Neuronal stem cell (in vitro differentiated cells): ENCODE measurements around the gene CCDC137.
"Not testable (repeated sequence)": the region's sequence is repeated elsewhere in the genome, so short reads cannot be mapped to it uniquely, and the experiment has no call there.

Experiments used
- DNase-seq: peaks from one replicate; pipeline ENCODE4 v3.0.0-alpha.2; 2013; ENCODE audit warnings: low spot score
- H2AFZ ChIP-seq: one replicate; pipeline ENCODE4 v1.6.1; 2013; ENCODE audit warnings: mild to moderate bottlenecking, low read length, inconsistent platforms
- H2AK5ac ChIP-seq: 2 replicates; pipeline ENCODE4 v1.6.1; 2013; ENCODE audit warnings: low read depth, mild to moderate bottlenecking, inconsistent platforms, low read length, moderate library complexity, mixed read lengths
- H2BK120ac ChIP-seq: 2 replicates; pipeline ENCODE4 v1.6.1; 2013; ENCODE audit warnings: low read depth, mild to moderate bottlenecking, inconsistent platforms, low read length, moderate library complexity, mixed read lengths
- H2BK12ac ChIP-seq: one replicate; pipeline ENCODE4 v1.6.1; 2013; ENCODE audit warnings: low read length, inconsistent platforms
- H2BK15ac ChIP-seq: 2 replicates; pipeline ENCODE4 v1.6.1; 2013; ENCODE audit warnings: mild to moderate bottlenecking, low read length, inconsistent platforms, mixed read lengths
- H2BK5ac ChIP-seq: one replicate; pipeline ENCODE4 v1.6.1; 2013; ENCODE audit warnings: inconsistent platforms, mild to moderate bottlenecking, low read length, moderate library complexity
- H3K14ac ChIP-seq: one replicate; pipeline ENCODE4 v1.6.1; 2013; ENCODE audit warnings: low read length, inconsistent platforms
- H3K18ac ChIP-seq: 2 replicates; pipeline ENCODE4 v1.6.1; 2013; ENCODE audit warnings: low read length, inconsistent platforms
- H3K23ac ChIP-seq: 2 replicates; pipeline ENCODE4 v1.6.1; 2013; ENCODE audit warnings: low read depth, mild to moderate bottlenecking, mixed read lengths, low read length, inconsistent platforms; ENCODE audit not compliant: poor library complexity
- H3K27ac ChIP-seq: replicated peaks from 3 replicates; pipeline ENCODE4 v1.5.1; 2013; ENCODE audit warnings: low read length, inconsistent platforms
- H3K27me3 ChIP-seq, 3 experiments: 2 replicates each; pipeline ENCODE4 v1.6.1; 2013; ENCODE audit warnings: low read length in 3 of 3, mild to moderate bottlenecking in 2 of 3, inconsistent platforms in 1 of 3, low read depth in 1 of 3, mixed read lengths in 1 of 3, moderate library complexity in 1 of 3; ENCODE audit not compliant: control insufficient read depth in 3 of 3, insufficient read depth in 3 of 3
- H3K36me3 ChIP-seq, 2 donors: replicated peaks in 1 of 2; 2 replicates each; pipeline ENCODE4 v1.6.1; 2013; ENCODE audit warnings: low read length in 2 of 2; ENCODE audit not compliant: control insufficient read depth in 2 of 2, insufficient read depth in 2 of 2
- H3K4ac ChIP-seq: 2 replicates; pipeline ENCODE4 v1.6.1; 2013; ENCODE audit warnings: inconsistent platforms, mild to moderate bottlenecking, low read length, moderate library complexity
- H3K4me1 ChIP-seq, 2 donors: 1 replicate in 1 of 2; 2 replicates in 1 of 2; pipeline ENCODE4 v1.6.1; 2013; ENCODE audit warnings: low read length in 2 of 2, low read depth in 1 of 2; ENCODE audit not compliant: control insufficient read depth in 2 of 2, insufficient read depth in 1 of 2
- H3K4me2 ChIP-seq: one replicate; pipeline ENCODE4 v1.6.1; 2013; ENCODE audit warnings: mild to moderate bottlenecking, low read length, inconsistent platforms; ENCODE audit not compliant: insufficient read depth, poor library complexity, severe bottlenecking
- H3K4me3 ChIP-seq, 2 donors: 2 replicates each; pipeline ENCODE4 v1.5.1; 2013; ENCODE audit warnings: low read length in 2 of 2, mild to moderate bottlenecking in 2 of 2, inconsistent platforms in 1 of 2, moderate library complexity in 1 of 2
- H3K79me1 ChIP-seq: one replicate; pipeline ENCODE4 v1.6.1; 2013; ENCODE audit warnings: low read depth, mild to moderate bottlenecking, inconsistent platforms, low read length, moderate library complexity
- H3K9ac ChIP-seq: one replicate; pipeline ENCODE4 v1.6.1; 2013; ENCODE audit warnings: mild to moderate bottlenecking, low read depth, low read length, inconsistent platforms; ENCODE audit not compliant: poor library complexity
- H3K9me3 ChIP-seq, 2 donors: replicated peaks in 1 of 2; 2 replicates each; pipeline versions ENCODE3 to v1.6.1; 2013; ENCODE audit warnings: low read length in 2 of 2, mild to moderate bottlenecking in 2 of 2, inconsistent platforms in 1 of 2, low read depth in 1 of 2, mixed read lengths in 1 of 2, moderate library complexity in 1 of 2; ENCODE audit not compliant: control insufficient read depth in 2 of 2, insufficient read depth in 1 of 2
- H4K8ac ChIP-seq: one replicate; pipeline ENCODE4 v1.6.1; 2013; ENCODE audit warnings: low read depth, mild to moderate bottlenecking, inconsistent platforms, low read length, moderate library complexity
- H4K91ac ChIP-seq: one replicate; pipeline ENCODE4 v1.6.1; 2013; ENCODE audit warnings: low read length, low read depth, mild to moderate bottlenecking, inconsistent platforms; ENCODE audit not compliant: poor library complexity
- WGBS, 2 donors: extraction: QIAGEN DNeasy Blood & Tissue Kit; methylation state at CpG; one replicate each; pipeline ENCODE4 v1.1.7; 2013; ENCODE audit warnings: missing lambda C conversion rate in 2 of 2, mixed read lengths in 1 of 2; ENCODE audit not compliant: insufficient read length in 2 of 2, insufficient replicate concordance in 1 of 2; ENCODE audit errors: extremely low coverage in 2 of 2; 5-methylcytosine and 5-hydroxymethylcytosine counted together

CCDC137 gene

GRCh38 chr17:81675515-81676221, 9.1 kb downstream of the CCDC137 start:
- H3K4me1 ChIP-seq, H3K18ac ChIP-seq, H2BK120ac ChIP-seq, H2BK15ac ChIP-seq, H3K14ac ChIP-seq, H3K4me3 ChIP-seq, H3K23ac ChIP-seq, H2AK5ac ChIP-seq, H3K9me3 ChIP-seq, H4K8ac ChIP-seq, H2BK5ac ChIP-seq, H2BK12ac ChIP-seq, DNase-seq, H3K27ac ChIP-seq, H4K91ac ChIP-seq, H2AFZ ChIP-seq, H3K27me3 ChIP-seq, H3K4ac ChIP-seq, H3K4me2 ChIP-seq: not testable (repeated sequence)
- WGBS, 2 donors, result no CpG with 5 or more reads among the region's 18 CpGs
- Histone ChIP-seq H3K79me1 (peaks cover 11% of the 10 kb centered on the region), H3K9ac (peak overlapping the region; percentile 24), H3K36me3 (peaks cover 32 to 62% of the 10 kb centered on the region in 2 donors)

GRCh38 chr17:81676906-81677305, 10.4 kb downstream of the CCDC137 start:
- no peak overlapping the region for H3K4ac ChIP-seq
- no peak for DNase-seq
- H3K79me1 ChIP-seq, result peaks cover 14% of the 10 kb centered on the region
- H4K91ac ChIP-seq, result no peak overlapping the region
- H3K4me3 ChIP-seq, result peak overlapping the region in 1 of 2 donors; percentile 6
- H3K27ac ChIP-seq, result no peak overlapping the region
- peak overlapping the region; percentile 22 for H2BK12ac ChIP-seq
- no peak overlapping the region for H2BK5ac ChIP-seq
- H3K9me3 ChIP-seq, result peaks cover 0 to 2% of the 10 kb centered on the region in 2 donors
- H3K18ac ChIP-seq, result peak overlapping the region; percentile 8
- H4K8ac ChIP-seq, result peak overlapping the region; percentile 82
- WGBS, 2 donors, result no CpG with 5 or more reads among the region's 17 CpGs
- H2AK5ac ChIP-seq, result peak overlapping the region; percentile 37
- H2BK15ac ChIP-seq, result no peak overlapping the region
- peak overlapping the region; percentile 73 for H3K23ac ChIP-seq
- no peak overlapping the region for H2BK120ac ChIP-seq
- peaks cover 26 to 62% of the 10 kb centered on the region in 2 donors for H3K36me3 ChIP-seq
- H2AFZ ChIP-seq, result no peak overlapping the region
- no peak overlapping the region for H3K4me2 ChIP-seq
- H3K14ac ChIP-seq, result peak overlapping the region; percentile 38
- H3K27me3 ChIP-seq, result no peaks in the 10 kb centered on the region
- no peaks in the 10 kb centered on the region for H3K4me1 ChIP-seq
- no peak overlapping the region for H3K9ac ChIP-seq

- H2BK15ac ChIP-seq, result no peak overlapping the region
- no peak overlapping the region for H3K4me2 ChIP-seq
- no peak overlapping the region for H4K8ac ChIP-seq
- H3K14ac ChIP-seq, result no peak overlapping the region
- peaks cover 0 to 2% of the 10 kb centered on the region in 2 donors for H3K9me3 ChIP-seq
- peaks cover 9 to 12% of the 10 kb centered on the region in 2 donors for H3K4me1 ChIP-seq
- DNase-seq, result no peak
- peaks cover 5 to 32% of the 10 kb centered on the region in 2 donors for H3K36me3 ChIP-seq
- H4K91ac ChIP-seq, result no peak overlapping the region
- no peaks in the 10 kb centered on the region for H3K27me3 ChIP-seq
- H3K9ac ChIP-seq, result no peak overlapping the region
- no peak overlapping the region for H3K27ac ChIP-seq
- H2AFZ ChIP-seq, result no peak overlapping the region
- no peak overlapping the region for H2AK5ac ChIP-seq
- peaks cover 25% of the 10 kb centered on the region for H3K79me1 ChIP-seq
- H3K18ac ChIP-seq, result no peak overlapping the region
- H3K4ac ChIP-seq, result no peak overlapping the region
- no peak overlapping the region for H2BK12ac ChIP-seq
- no peak overlapping the region for H3K23ac ChIP-seq
- no CpG with 5 or more reads among the region's 11 CpGs for WGBS, 2 donors
- no peak overlapping the region for H2BK5ac ChIP-seq
- no peak overlapping the region for H3K4me3 ChIP-seq
- H2BK120ac ChIP-seq, result no peak overlapping the region
Measured at GRCh38 chr17:81680150-81680549, 13.6 kb downstream of the CCDC137 start.

GRCh38 chr17:81681672-81682071, 15.1 kb downstream of the CCDC137 start:
- H2BK12ac ChIP-seq, result no peak overlapping the region
- H3K36me3 ChIP-seq, result peaks cover 9 to 42% of the 10 kb centered on the region in 2 donors
- no peak overlapping the region for H3K23ac ChIP-seq
- WGBS, 2 donors, result no CpG with 5 or more reads among the region's 17 CpGs
- H4K8ac ChIP-seq, result no peak overlapping the region
- no peak overlapping the region for H2BK120ac ChIP-seq
- no peak overlapping the region for H3K4ac ChIP-seq
- peaks cover 0 to 2% of the 10 kb centered on the region in 2 donors for H3K9me3 ChIP-seq
- no peak overlapping the region for H2AK5ac ChIP-seq
- peaks cover 27% of the 10 kb centered on the region for H3K79me1 ChIP-seq
- H2AFZ ChIP-seq, result no peak overlapping the region
- H3K27ac ChIP-seq, result no peak overlapping the region
- H4K91ac ChIP-seq, result no peak overlapping the region
- H2BK15ac ChIP-seq, result no peak overlapping the region
- peaks cover 9 to 14% of the 10 kb centered on the region in 2 donors for H3K4me1 ChIP-seq
- no peak overlapping the region for H3K18ac ChIP-seq
- no peak for DNase-seq
- H3K4me2 ChIP-seq, result no peak overlapping the region
- H3K14ac ChIP-seq, result no peak overlapping the region
- no peak overlapping the region for H3K4me3 ChIP-seq
- H3K27me3 ChIP-seq, result no peaks in the 10 kb centered on the region
- no peak overlapping the region for H3K9ac ChIP-seq
- H2BK5ac ChIP-seq, result no peak overlapping the region
